GM21526 (cell line): ENCODE measurements around the gene IFIT1B.
"Not testable (repeated sequence)": the region's sequence is repeated elsewhere in the genome, so short reads cannot be mapped to it uniquely, and the experiment has no call there.

Source experiments
- ATAC-seq: cut with Tn5 transposase; IDR thresholded peaks from one replicate; pipeline ENCODE4 v1.9.1; 2021; ENCODE audit warnings: moderate library complexity; ENCODE audit not compliant: unreplicated experiment, low FRiP score

IFIT1B gene

GRCh38 chr10:89410551-89410950 is 32.7 kb downstream of the IFIT1B start:
- not testable (repeated sequence) for ATAC-seq

DNA sequence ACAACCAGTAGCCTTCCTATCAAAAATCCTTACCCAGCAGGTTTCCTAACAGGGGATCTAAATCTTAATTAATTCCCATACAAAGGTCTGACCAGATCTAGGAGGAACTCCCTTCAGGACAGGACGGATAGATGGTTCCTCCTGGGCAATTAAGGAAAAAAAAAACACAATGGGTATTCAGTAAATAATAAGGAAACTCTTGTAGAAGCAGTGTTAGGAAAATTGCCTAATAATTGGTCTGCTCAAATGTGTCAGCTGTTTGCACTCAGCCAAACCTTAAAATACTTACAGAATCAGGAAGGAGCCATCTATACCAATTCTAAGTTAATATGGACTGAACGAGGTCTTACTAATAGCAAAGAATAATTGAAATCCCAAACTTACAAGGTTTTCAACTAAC is 33.3 kb downstream of the IFIT1B start:
- not testable (repeated sequence) for ATAC-seq

- not testable (repeated sequence) for ATAC-seq
Measured at GRCh38 chr10:89412276-89412675, 34.4 kb downstream of the IFIT1B start.

DNA sequence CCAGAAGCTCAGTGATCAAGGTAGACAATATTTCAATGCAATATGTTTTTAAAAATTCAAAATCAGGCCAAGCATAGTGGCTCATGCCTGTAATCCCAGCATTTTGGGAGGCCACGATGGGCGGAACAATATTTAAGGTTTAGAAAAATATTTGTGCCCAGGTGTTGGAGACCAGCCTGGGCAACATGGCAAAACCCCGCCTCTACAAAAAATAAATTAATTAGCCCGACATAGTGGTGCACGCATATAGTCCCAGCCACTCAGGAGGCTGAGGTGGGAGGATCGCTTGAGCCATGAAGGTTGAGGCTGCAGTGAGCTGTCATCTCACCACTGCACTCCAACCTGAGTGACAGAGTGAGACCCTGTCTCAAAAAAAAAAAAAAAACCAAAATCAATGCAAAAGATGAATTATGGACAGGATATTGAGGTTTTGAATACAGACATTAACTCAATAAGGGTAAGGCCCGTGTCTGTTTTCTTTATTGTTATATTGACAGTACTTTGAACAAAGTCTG is 35.6 kb downstream of the IFIT1B start:
- no peak for ATAC-seq

DNA sequence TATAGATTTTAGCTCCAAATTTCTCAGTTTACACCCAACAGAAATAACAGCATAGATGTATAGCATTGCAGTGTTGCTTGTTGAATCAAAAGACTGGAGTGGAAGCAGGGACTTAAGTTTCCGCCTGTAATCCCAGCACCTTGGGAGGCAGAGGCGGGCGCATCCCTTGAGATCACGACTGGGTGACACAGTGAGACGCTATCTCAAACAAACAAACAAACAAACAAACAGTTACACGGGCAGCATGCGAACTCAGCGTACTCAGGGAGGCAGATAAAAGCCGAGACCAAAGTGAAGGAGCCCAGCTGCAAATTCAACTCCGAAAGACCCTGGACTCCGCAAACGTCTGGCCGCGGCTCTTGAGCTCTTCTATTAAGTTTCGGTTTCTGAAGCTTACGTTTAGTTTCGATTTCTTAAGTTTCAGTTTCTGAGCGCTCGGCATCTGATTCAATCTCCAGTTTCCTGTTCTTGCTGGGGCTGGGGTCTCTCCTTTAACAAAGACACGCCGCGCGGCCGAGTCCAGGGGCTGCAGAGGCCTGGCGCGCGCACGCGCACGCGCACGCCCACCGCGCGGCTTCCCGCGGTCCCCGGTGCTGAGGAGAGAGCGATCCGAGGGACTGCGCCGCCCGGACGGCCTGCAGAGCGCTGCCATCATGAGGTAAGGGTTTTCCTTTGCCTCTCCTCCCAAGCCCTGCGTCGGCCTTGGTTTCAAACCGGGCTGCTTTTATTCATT is 36.5 kb downstream of the IFIT1B start, which contains the start of gene IFIT5:
Gene IFIT5 (plus strand): TSS at position 423 of the 733 bp plus-strand sequence. CDS start 231 bp downstream, at position 654.
- ATAC-seq, result peak; percentile 76

DNA sequence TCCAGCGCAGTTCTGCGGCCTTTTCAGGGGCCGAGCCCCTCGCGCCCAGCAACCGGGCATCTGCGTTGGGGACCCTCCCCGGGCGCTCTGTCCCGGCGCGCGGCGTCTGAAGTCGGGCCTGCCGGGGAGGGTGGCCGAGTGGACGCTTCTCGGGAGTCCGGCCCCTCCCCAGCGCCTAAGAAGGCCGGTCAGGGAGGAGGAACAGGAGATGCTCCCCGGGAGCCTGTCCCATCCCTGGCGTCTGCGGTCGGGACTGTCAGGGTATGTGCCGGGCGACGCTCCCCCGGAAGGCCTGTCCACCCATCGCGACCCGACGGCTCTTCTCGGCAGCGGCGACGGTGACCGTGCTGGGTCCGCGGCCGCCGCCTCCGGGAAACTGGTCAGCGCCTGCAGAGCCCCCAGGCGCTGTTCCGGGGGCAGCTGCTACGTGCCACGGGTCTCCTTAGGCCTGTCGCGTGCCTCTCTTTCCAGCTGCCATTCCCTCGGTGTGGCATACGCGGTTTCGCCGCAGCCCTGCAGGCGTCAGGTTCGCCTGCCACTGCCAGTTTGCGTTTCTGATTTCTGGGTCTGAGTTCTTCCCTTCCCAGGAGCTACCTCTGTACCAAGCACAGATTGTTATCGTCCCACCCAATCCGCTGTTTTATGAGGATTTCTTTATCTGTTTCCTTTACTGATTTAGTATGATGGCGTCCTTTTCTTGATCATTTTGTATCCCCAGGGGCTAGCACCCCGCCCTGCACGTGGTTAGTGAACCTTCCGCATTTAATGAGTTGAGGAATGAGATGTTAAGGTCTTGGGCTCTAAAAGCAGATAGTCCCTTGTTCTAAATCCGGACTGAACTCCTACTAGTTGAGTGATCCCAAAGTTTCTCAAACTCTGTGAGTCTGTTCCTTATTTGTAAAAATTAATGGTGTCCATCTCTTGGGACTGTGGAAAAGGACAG is 37.3 kb downstream of the IFIT1B start:
- ATAC-seq, result peak; percentile 33

GRCh38 chr10:89416465-89416864 is 38.6 kb downstream of the IFIT1B start:
- ATAC-seq, result no peak

- ATAC-seq, result no peak
Measured at GRCh38 chr10:89419548-89419947, 41.7 kb downstream of the IFIT1B start.

DNA sequence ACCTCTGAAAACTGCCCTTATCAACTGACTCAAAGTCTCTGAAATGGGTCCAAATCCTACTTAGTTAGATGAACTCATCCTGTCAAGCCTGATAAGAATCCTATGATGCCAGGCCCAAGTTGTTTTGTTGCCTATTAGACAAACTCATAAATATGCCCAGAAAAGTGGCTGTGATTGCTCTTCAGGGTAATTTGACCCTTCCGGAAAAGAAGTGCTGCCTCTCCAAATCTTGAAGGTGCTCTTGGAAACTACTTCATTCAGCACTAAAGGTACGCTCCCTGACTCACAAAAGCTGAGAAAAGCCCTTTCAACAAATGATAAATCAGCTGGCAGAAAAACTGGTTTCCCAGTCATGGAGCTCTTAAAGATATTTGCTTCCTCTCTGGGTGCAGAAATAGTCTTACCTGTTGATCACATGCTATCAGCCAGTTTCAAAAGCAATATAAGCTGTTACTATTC is 43.2 kb downstream of the IFIT1B start:
- no peak for ATAC-seq

GRCh38 chr10:89425000-89425399 is 47.1 kb downstream of the IFIT1B start:
- no peak for ATAC-seq

GRCh38 chr10:89426230-89426868 is 48.5 kb downstream of the IFIT1B start:
- ATAC-seq, result no peak

- no peak for ATAC-seq
Measured at GRCh38 chr10:89427629-89428028, 49.8 kb downstream of the IFIT1B start.

DNA sequence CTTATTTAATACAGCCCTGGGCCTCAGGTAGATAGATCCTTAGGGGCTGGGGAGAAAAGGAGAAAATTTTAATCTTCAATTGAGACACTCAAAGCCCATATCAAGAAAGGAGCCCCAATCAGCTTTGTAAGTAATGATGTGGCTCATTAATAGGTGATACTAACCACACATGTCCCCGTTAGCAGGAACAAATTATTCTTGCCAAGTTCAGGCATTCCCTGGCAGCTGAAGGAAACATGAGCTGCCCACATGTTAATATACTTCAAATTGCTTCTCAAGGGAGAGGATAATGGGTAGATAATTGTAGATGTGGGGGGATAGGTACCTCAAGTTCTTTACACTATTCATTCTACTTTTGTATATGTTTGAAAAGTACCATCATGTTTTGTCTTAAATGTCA is 51.0 kb downstream of the IFIT1B start:
- no peak for ATAC-seq

GRCh38 chr10:89431977-89432376 is 54.1 kb downstream of the IFIT1B start:
- ATAC-seq, result no peak
